Panc1 (cell line): ENCODE results near the gene DTNBP1.

ENCODE experiments used
- POLR2AphosphoS5 ChIP-seq: IDR thresholded peaks from 2 replicates; pipeline ENCODE4 v1.6.1; 2012; ENCODE audit warnings: mild to moderate bottlenecking, low read depth, low read length, moderate library complexity
- SIN3A ChIP-seq: IDR thresholded peaks from 2 replicates; pipeline ENCODE4 v1.6.1; 2012; ENCODE audit warnings: low read depth, mild to moderate bottlenecking, low read length, moderate library complexity, borderline replicate concordance; ENCODE audit not compliant: insufficient read depth
- TF ChIP-seq, protein P1 (sequence below): fragments of 450-650 bp; IDR thresholded peaks from 2 replicates; pipeline ENCODE4 v1.5.1; 2017; ENCODE audit warnings: mild to moderate bottlenecking

DNA sequence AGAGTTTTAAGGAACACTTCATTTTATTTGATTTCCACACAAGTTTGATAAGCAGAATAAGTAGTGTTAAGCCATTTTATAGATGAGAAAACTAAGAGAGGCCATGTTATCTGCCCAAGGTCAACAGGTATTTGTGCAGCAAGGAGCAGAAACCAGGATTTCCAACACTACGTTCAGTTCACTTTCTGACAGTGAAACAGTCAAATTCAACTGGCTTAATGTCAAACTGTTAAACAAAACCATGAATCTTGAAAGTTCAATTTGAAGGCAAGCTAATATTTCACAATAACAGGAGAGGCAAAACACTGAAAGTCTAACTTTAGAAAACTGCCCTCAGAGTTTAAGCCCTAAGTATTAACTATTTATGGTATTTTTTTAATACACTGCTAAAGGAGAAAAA is 32.6 kb downstream of the DTNBP1 start:
- TF ChIP-seq, protein P1, sequence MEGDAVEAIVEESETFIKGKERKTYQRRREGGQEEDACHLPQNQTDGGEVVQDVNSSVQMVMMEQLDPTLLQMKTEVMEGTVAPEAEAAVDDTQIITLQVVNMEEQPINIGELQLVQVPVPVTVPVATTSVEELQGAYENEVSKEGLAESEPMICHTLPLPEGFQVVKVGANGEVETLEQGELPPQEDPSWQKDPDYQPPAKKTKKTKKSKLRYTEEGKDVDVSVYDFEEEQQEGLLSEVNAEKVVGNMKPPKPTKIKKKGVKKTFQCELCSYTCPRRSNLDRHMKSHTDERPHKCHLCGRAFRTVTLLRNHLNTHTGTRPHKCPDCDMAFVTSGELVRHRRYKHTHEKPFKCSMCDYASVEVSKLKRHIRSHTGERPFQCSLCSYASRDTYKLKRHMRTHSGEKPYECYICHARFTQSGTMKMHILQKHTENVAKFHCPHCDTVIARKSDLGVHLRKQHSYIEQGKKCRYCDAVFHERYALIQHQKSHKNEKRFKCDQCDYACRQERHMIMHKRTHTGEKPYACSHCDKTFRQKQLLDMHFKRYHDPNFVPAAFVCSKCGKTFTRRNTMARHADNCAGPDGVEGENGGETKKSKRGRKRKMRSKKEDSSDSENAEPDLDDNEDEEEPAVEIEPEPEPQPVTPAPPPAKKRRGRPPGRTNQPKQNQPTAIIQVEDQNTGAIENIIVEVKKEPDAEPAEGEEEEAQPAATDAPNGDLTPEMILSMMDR = no peak
- TF ChIP-seq SIN3A (no peak), POLR2AphosphoS5 (no peak)
